Stimulated activated naive CD4-positive, alpha-beta T cell treated with Interleukin-2 at 50 U/mL for 16 hours (primary cell): ENCODE measurements around the gene FBXW8.

Experiments used
- DNase-seq: peaks from one replicate; lab custom pipeline; 2025; lab: John Stamatoyannopoulos, UW

The FBXW8 gene

DNA sequence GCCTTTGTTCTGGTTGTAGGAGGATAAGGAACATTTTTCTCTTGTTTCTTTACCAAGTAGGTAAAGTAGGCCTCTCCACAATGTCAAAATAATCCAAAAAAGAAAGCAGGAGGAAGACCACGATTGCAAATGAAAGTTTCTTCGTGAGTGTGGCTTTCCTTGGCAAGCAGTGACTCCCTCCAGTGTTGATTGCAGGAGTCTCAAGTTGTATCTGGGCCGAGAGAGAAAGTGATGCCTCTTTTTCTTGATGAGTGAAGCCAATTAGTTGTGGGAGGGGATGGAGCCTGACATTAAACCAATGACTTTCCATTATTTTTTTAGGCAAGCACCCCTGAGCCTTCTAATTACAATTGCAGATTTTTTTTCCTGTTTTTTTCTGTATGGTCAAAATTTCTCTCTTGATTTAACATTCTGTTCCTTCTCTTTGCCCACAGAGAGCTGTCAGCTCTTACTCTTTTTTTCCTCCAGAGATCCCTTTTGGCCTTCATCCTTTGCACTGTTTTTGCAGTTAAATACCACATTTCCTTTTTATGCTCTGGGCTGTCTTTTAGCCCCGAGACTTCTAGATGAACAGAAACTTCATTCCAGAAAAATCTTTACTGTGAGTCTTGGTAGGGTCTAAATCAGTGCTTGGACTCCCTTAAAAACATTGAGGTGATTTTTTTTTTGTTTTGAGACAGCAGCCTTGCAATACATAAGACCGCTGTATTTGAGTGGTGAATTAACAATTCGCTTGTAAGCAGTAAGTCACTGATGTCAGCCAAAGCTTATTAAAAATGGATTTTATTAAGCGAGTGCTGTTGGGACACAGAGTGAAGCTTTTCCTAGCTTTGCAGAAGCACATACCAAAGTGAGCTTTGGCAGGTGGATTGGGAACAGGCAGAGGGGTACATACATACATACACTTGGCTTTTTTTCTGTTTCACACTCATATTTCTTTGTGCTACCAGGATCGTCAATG is 15.8 kb downstream of the FBXW8 start:
- DNase-seq: no peak

DNA sequence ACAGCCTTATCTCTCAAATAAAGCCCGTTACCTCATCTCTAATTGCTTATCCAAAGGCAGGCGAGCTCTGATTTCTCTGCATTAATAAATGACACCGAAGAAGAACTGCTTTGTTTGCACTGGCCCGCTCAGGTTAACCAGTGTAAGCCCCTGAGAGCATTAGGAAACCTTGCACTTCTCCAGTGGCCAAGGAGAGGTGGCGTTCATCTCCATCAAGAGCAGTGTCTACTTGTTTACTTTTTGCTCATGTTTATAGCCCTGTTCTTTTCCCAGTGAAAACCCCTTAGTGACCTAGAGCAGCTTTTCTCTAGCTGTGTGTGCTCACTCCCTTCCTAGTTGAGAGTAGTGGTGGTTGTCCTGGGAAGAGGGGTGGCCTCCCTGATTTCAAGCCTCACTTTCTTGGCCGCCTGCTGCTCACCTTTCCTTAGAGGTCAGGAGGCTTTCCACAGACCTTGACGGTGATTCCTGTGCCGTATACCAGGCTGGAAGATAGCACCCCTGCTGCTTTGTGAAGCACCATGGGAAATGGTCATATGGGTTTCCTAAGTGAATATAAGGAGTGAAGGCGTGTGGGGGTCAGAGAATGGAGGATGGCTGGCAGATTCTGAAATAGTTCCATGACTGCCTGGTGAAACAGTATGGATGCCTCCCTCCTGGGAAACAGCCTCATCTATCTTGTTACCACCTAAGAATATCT is 16.6 kb downstream of the FBXW8 start:
- no peak for DNase-seq

DNA sequence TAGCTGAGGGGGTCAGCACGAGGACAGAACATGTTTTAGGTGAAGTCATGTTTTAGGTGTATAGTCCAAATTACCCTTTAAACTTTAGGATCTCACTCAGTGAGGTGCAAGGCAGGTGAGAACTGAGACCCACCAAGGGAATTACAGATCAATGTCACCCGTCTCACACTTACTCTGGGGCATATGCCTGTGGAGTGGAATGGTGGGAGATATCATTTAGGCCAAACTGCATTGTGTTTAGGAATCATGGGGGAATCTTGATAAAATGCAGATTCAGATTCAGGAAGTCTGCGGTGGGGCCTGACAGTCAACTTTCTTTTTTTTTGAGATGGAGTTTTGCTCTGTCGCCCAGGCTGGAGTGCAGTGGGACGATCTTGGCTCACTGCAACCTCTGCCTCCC is 17.8 kb downstream of the FBXW8 start:
- no peak for DNase-seq

DNA sequence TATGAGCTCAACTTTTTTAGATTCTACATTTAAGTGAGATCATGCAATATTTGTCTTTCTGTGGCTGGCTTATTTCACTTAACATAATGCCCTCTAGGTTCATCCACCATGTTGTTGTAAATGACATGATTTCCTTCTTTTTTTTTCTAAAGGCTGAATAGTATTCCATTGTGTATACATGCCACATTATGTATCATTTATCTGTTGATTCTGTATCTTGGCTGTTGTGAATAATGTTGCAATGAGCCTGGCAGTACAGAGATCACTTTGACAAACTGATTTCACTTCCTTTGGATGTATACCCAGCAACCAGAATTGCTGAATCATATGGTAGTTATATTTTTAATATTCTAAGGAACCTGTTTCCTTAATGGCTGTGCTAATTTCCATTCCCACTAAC is 19.1 kb downstream of the FBXW8 start:
- no peak for DNase-seq

DNA sequence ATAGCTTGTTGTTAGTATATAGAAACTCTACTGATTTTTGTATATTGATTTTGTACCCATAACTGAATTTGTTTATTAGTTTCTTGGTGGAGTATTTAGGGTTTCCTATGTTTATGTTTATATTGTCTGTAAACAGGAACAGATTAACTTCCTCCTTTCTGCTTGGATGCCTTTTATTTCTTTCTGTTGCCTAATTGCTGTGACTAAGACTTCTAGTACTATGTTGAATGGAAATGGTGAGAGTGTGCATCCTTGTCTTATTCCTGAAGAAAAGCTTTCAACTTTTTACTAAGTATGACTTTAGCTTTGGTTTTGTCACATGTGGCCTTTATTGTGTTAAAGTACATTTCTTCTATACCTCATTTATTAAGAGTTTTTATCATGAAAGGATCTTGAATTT is 20.9 kb downstream of the FBXW8 start:
- no peak for DNase-seq

DNA sequence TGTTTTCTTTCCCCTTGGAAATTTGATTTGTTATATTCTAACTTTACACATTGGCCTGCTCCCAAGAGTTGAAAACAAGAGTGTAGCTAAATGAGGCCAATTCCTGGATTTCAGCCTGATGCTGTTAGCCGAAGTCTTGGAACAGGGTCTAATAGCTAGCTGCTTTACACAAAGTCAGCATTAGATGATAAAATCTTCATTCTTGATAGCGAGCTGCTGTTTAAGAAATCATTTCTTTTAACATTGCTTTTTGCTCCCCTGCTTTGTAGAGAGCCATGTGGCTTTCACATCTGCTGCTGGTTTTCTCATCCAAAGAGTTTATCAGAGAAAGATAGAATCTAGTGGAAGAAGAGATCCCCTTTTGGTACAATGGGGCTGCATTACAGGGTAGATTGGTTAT is 22.3 kb downstream of the FBXW8 start:
- DNase-seq: no peak

DNA sequence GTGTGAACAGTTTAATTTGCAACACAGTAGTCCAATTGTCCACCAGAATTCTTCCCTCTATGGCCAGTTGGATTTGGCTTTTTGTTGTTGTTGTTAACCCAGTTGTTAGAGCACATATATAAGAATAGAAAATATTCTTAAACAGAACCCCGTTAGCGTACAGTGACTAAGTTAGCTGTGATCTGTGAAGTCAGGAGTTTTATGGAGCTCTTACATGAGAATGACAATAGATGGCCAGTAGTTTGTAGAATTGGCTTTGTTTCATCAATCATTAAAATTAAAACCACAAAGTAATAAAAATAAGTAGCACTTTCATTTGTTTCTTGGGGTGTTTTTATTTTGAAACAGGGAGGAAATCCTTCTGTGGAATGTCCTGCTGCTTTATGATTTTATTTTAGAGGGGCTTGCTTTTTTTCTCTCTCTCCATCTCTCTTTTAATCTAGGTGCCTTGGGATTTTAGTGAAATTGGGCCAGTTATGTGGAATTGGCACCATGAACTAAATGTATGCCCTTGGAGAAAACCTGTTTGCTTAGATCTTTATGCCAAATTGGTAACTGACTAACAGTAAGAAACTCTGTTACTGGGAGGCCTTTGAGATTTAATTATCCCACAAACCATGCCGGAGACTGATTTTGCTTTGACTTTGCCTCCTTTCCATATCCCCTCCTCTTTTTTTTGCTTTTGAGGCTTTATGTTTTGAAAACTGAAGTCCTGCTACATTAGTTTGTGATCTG is 22.9 kb downstream of the FBXW8 start:
- no peak for DNase-seq

DNA sequence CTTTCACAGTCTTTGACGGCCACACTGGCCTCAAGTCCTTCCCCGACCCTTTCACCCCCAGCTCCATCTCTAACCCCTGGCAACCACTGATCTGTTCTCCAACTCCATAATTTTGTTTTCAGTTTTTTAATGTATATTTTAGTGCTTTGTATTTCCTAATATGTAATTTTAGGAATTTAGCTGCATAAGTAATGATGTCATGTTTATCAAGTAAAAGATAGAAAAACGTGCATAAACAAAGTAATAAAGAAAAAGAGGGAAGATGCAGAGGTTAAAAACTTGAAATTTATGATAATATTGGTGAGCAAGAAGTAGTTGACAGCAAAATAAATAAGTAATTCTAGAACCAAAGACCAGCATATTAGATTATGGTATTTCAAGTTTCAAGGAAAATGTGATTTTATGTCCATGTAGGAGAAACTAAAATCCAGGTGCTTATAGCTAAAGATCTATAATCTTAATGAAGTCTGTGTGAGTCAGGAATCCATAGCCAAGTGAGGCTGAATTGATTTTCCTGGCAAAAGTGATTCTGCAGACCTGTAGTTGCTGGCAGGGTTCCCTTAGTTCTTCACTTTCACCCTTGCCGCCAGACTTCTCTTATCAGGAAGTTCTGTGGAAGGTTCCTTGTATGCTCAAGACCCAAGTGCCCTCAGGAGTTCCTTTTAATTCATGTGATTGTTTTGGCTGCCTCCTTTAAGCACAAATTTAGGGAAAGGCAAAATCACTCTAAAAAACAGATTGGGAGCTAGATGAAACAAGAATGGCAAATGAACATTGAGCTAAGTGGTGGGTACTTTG is 24.4 kb downstream of the FBXW8 start:
- DNase-seq: no peak

DNA sequence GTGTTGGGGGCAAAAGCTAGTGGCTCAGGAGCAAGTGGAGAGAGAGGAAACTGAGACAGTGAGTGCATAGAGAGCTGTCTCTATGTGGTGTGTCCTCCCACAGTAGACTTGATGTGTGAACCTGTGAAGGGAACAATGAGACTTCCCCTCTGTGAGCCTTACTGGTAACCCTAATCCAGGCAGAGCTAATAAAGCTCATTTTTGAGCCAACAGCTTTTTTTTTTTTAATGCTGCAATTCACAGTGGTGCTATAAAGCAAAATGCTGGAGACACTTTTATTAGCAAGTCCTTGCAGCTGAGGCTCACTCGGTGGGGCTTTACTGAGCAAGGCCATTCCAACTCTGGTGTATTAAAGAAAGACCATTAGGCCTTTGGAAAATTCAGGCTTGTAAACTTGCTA is 26.9 kb downstream of the FBXW8 start:
- no peak for DNase-seq

DNA sequence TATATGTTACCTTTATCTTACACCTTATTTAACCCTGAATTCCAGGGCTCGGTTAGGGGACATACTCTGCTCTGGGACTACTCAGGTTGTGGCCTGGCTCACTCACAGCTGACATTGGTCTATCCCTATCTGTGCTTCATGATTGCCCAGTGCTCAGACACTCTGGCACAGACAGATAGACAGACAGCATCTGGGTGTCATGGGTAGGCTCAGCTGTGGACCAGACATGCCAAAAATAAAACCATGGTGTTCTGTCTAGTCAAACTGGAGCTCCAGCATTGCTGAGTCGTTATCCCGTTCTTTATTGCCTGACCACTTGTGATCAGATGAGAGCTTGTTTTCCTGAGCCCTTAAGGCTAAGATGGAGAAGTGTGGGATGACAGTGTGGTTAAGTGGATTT is 29.0 kb downstream of the FBXW8 start:
- no peak for DNase-seq

DNA sequence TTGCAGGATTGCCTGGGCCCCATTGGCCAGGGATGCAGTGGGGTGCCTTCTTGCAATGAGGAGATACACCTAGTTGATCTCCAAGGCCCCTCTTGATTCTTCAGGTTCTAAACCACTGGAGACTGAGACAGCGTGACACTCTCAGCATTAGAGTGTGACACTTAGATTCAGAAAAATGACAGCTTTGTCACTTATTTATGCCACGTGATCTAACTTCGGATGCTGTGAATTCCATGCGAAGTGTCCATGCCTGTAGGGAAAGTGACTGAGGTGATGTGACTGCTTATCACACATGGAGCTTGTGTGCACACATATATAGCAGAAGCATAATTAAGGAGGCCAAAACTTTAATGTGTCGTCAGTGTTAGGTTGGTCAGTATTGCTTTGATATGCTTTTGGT is 30.4 kb downstream of the FBXW8 start:
- no peak for DNase-seq

DNA sequence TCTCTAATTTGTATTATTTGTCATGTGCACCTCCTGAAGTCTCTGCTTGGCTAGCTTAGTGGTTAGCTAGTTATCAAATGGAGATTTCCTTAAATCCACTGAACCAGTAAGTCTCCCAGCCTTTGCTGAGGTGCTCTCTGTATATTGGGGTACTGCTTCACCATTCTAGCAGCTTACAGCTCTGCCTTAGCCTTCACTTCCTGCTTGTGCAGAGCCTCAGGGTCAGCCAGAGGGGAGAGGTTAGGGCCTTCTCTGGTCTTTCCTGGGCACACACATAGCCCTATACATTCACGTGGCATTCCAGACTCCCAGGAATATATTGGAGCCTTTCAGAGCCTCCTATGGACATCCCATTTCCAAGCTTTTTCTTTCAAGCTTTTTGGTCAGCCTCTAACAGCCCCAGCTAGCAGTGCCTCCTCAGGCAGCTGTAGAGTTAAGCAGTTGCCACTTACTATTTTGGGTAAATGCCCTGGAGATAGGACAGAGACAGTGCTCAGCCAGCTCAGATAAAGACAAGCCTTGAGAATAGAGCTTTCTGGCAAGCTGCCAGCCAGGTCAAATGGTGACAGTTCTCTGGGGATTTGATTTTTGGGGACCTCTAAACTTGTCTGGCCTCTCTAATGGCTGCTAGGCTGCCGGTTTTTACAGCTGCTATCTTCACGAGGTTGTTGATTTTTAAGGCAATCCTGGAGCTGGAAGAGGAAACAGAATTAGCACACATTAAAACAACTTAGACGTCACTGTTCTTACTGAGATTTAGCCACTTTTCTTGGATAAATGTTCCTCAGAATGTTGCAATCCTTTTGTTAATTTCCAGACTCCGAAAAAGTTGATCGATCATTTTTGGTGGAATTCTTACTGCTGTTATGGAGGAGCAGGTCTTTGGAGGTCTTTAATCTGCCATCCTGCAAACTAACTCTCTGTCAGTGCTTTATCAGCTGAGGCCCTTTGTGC is 32.9 kb downstream of the FBXW8 start:
- no peak for DNase-seq

DNA sequence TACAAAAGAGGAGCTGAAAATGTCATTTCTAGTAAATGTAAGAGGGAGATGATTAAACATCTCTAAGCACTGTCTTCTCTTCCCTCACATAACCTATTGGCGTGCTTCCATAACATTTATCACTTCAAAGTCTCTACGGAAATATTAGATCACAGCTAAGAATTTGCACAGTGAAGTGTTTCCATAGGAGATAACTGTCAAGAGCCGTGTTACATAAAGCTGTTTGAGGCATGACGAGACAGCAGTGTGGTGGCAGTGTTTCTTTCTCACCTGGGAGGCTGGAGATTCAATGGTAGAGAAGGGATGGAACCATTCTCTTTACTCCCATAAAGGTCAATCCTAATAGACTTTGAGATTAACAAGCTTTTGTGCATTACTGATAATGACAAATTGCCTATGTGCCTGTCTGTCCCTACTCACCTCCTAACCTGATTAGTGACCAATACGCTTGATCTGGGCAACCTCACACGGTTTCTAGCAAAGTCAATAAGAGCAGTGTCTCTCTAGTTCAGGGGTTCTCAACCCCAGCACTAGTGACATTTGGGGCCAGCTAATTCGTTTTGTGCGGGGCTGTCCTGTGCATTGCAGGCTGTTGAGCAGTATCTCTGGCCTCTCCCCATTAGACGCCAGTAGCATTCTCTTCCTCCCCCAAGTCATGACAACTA is 35.3 kb downstream of the FBXW8 start:
- no peak for DNase-seq

DNA sequence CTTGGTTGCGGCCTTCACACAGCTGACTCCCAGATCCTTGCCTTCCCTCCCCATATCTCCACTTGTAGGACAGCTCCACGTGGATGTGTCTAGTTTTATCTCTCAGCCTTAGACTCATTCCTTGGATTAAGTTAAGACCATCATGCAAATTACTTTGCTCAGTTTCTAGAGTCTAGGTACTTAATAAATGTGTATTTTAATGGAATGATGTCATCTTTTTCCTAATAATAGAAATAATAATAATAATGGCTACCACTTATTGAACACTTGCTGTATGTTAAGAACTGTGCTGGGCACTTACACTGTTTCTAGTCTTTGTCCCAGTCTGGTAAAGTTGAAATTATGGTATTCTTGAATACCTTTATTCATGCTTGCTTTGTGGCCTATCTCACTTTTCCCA is 37.5 kb downstream of the FBXW8 start:
- DNase-seq: no peak

DNA sequence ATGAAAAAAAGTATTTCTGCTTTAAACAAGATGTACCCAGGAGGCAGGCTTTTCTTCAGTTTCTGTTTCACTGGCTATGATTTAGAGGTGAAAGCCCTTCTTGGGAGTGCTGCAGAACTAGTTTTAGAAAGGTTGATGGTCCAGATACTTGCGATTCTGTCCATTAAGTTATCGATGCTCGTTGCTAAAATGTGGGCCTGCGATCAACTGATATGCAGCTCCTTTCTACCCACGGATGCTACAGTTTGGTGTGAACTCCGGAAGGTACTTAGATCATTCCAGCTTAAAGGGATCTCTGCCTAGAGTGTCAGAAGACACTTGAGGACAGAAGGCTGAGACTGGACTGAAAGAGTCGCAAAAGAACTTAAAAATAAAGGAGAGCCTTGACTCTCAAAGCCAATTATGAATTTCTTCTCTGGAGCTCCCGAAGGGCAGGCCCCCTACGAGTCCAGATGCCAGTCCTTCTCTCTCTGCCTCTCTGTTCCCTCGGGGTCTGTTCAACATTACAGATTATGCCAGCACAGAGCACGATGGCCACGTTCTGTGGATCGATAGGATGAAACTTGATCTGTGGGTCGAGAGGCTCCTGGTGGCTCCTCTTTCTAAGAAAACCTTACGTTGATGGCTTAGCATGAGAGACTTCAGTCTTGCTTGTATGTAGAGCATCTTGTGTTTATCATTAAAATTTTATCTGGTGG is 40.0 kb downstream of the FBXW8 start:
- no peak for DNase-seq

DNA sequence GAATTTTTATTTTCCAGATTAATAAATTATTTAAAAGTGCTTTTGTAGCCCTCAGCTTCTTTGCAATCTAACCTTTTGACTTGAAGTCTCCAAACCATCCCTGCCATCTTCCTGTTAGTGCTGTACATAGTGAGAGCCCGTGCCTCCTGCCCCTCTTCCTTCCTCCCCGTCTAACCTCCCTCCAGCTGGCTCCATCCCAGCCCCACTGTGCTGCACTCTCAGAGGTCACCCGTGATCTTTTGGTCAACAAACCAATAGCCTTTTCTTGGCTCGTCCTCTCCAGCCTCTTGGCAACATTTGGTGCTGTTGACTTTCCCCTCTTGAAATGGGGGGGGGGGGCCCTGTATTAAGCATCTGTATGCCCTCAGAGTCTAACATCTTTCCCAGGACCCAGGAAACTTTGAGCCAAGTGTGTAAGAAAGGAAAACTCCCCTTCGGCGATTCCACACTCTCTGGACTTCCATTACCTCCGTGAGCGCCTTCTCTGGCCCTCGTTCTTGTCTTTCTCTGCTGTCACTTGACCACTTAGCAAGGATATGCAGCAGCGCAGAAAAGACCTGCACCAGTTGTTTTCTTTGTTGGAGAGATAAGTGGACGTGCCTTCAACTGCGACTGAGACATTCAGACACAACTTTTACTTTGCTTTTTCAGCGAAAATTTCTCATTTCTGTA is 44.1 kb downstream of the FBXW8 start:
- no peak for DNase-seq

DNA sequence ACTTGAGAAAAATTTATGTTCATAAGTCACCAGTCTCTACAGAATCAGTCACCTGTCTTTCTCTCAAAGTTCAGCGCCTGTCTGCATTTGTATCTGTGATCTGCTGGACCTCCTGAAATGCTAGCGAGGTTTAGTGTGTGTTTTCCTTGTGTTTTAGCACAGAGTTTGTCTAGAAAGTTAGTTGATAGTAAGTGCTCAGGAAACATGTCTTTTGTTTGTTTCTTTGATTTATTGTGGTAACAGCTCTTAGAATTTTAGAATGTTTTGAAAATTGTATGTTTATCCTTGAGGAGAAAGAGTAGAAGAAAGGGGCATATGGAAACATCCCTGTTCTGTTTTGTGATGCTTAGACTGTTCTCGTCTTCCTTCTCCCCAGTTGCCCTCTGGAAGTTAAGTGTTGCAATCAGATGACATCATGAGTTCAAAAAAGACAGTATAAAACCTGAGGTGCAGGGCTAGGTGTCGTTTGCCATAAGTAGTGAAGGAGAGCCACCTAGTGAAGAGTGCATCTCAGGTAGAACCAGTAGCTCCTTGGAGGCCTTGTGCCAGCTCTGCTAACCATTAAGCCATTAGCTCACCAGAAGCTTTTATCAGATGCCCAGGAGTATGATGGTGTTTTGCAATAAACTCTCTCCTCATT is 44.8 kb downstream of the FBXW8 start:
- no peak for DNase-seq

DNA sequence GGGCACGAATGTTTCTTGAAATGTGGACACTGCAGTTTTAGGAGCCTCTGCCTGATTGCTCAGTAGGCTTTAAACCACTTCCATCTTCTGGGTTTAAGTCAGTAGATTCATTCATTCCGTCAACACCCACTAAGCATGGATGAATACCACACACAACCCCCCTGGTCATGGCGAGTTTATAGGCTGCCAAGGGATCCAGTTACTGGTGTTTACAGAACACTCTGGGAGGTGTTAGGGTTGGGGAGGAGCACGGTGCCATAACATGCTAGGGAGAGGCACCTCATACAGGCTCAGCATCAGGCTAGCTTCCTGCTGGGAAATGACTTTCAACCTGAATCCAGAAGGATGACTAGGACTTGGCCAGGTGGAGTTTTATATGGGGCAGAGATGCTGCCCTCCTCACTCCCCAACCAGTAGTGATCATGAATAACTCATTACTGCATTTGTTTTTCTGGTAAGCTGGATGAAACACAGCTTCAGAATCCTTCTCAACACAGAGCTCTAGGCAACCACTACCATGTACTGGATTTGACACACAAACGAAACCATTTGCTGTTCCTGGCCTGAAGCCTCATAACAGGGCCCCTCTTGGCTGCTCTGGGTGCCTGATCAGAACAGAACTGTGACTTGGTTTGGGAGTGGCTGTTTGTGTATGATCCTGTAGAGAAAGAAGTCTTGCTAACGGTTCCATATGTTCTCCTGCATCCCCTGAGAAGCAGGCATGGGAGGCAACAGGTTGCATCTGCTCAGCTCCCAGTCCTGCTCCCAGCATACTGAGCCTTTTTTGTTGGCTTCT is 47.9 kb downstream of the FBXW8 start:
- DNase-seq: no peak
